ENCODE data around the gene ARNT2.
"Not testable (repeated sequence)": the region's sequence is repeated elsewhere in the genome, so short reads cannot be mapped to it uniquely, and the experiment has no call there.

The ARNT2 gene

GRCh38 chr15:80504931-80505330, 100.7 kb downstream of the ARNT2 start:
- DNase-seq = no peak
- TF ChIP-seq GATA1 (IDR thresholded peaks at IDR 0.05; ENCODE audit: low read depth, low read length) = no peak
- no peak for TF ChIP-seq POLR2A (IDR thresholded peaks at IDR 0.05; ENCODE audit: low read length)

DNA sequence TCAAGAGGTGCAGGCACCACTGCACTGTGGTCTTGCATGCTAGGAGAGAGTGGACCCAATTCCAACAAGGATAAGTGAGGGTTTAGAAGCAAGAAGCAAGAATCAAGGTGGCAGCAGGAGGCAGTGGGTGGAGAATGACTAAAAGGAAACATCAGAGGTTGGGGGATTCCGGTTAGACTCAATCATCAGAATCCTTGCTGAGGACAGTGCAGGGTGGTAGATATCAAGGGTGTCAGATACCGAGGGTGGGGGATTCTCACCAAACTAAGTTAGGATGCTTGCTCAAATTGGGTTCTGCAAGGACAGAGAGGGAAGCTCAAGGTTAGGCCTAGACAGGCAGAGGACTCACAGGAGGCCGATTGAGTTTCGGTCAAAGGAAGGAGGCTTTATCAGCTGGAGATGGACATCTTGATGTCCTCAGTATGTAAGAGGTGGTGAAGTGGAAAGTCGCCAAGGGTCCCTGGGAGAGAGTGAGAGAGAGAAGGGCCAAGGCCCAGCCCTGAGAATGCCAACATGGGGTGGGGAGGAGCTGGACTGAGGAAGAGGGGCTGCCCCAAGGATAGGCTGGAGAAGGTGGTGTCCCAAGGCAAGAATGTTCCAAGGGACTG, 102.2 kb downstream of the ARNT2 start:
- DNase-seq = no peak
- TF ChIP-seq POLR2A (IDR thresholded peaks at IDR 0.05; ENCODE audit: low read length) = no peak
- TF ChIP-seq GATA1 (IDR thresholded peaks at IDR 0.05; ENCODE audit: low read depth, low read length) = no peak

- no peak for DNase-seq
- TF ChIP-seq POLR2A (IDR thresholded peaks at IDR 0.05; ENCODE audit: low read length) (no peak), GATA1 (IDR thresholded peaks at IDR 0.05; ENCODE audit: low read depth, low read length) (no peak)
Measured at GRCh38 chr15:80507131-80507530, 102.9 kb downstream of the ARNT2 start.

DNA sequence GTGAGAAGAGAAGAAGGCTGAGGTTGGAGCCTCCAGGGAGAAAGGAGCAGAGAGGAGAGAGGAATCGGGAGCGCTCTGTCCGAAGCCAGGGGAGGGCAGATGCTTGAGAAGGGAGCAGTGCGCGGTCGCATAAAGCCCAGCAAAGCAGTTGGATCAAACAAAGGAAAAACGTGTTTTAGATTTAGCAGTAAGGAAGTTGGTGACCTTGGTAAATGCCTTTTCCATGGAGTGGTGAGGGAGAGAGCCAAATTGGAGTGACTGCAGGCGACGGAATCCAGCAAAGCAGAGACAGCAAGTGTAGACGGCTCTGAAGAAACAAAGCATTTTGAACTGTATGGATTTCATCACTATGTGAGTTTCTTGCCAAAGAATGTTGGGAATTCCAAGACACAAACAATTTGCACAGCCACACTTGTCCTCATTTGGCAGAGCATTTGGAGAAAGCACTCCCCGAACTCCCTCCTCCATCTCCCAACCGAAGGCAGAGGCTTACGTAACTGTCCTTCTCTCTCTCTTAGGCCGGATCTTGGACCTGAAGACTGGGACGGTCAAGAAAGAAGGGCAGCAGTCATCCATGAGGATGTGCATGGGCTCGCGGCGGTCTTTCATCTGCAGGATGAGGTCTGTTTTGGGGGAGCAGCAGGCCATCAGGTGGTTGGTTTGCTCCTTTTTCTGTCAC, 103.6 kb downstream of the ARNT2 start:
- TF ChIP-seq POLR2A (IDR thresholded peaks at IDR 0.05; ENCODE audit: low read length) = no peak
- TF ChIP-seq GATA1 (IDR thresholded peaks at IDR 0.05; ENCODE audit: low read depth, low read length) = no peak

GRCh38 chr15:80508783-80509182, 104.6 kb downstream of the ARNT2 start:
- no peak for DNase-seq
- TF ChIP-seq GATA1 (IDR thresholded peaks at IDR 0.05; ENCODE audit: low read depth, low read length) (no peak), POLR2A (IDR thresholded peaks at IDR 0.05; ENCODE audit: low read length) (no peak)

More for the DNA sequence above, 103.6 kb downstream of the ARNT2 start:
- no peak for DNase-seq

DNA sequence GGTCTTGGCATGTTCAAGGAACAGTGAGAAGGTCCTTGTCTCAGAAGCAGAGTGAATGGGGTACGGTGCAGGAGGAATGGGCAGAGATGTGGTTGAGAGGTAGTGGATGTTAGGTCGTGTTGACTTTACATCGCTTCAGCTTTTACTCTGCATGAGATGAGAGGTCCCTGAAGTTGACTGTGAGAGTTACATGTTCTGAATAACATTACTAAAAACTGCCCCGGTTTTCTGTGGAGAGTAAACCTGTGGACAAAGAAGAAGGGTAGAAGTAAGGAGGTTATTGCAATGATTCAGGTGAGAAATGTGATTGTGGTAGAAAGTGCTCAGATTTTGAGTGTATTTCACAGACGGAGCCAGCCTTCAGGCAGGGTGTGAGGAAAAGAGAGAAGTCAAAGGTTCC, 105.6 kb downstream of the ARNT2 start:
- TF ChIP-seq GATA1 (IDR thresholded peaks at IDR 0.05; ENCODE audit: low read depth, low read length) (no peak), POLR2A (IDR thresholded peaks at IDR 0.05; ENCODE audit: low read length) (no peak)
- no peak for DNase-seq

- not testable (repeated sequence) for DNase-seq
Measured at GRCh38 chr15:80510985-80511384, 106.8 kb downstream of the ARNT2 start.

DNA sequence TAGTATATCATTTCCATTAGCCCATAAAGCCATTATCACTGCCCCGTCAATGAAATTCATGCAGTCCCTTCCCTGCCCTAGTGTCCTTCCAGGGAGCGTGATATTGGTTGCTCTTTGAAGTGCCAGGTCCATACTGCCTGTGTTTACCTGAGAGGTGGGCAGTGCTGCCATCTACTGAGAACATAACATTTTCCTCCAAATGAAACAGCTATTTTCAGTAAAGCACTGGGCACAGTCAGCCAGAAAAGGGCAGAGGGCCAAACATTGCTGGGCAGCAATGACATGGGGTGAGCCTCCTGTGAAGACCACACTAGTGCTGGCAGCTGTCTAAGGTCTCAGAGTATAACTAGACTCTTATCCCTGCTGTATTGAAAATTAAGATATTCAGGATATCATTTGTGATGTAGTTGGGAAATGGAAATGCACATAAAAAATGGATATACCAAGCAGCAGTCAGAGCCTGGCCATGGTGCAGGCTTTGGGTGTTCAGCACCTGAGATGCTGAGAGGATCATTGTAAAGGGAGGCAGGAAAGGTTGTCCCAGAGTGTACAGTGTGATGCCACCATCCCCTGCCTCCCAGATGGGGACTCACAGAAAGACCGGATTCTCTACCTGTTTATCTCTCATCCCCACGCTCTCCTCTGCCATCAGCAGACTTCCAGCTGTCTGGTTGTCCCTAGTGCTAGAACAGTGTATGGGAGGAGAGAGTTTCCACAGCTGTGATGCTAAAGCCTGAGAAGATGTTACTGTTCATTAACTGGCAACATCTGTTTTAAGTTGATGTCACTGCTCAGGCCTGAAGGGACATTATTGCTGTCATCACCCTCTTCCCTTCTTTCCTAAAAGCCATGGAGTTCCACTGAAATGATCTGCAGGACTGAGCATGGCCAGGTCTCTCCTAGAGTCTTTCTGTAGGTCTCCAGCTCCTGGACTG, 108.8 kb downstream of the ARNT2 start:
- TF ChIP-seq GATA1 (IDR thresholded peaks at IDR 0.05; ENCODE audit: low read depth, low read length) (no peak), POLR2A (IDR thresholded peaks at IDR 0.05; ENCODE audit: low read length) (no peak)
- no peak for DNase-seq

DNA sequence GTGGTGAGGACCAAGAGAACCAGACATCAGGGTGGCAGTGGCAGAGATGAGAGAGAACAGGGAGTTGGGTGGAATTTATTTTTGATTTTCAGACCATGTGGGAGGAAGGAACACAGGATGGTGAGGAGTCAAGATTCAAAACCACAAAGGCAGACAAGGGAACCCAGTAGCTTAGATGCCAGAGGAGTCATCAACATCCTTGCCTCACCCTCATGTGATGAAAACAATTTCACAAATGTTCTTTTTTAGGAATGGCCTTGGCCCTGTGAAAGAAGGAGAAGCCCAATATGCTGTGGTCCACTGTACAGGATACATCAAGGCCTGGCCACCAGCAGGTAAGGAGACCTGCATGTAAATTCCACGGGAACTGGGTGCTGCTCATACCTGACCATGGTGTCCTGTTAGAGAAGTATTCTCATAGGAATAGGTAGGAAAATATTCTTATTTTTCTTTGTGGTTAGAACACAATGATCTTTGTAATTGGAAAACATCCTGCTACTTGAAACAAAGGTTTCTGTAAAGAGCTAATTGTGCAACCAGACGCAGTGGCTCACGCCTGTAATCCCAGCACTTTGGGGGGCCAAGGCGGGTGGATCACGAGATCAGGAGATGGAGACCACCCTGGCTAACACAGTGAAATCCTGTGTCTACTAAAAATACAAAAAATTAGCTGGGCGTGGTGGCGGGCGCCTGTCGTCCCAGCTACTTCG, 110.0 kb downstream of the ARNT2 start:
- DNase-seq = no peak
- no peak for TF ChIP-seq POLR2A (IDR thresholded peaks at IDR 0.05; ENCODE audit: low read length)

DNA sequence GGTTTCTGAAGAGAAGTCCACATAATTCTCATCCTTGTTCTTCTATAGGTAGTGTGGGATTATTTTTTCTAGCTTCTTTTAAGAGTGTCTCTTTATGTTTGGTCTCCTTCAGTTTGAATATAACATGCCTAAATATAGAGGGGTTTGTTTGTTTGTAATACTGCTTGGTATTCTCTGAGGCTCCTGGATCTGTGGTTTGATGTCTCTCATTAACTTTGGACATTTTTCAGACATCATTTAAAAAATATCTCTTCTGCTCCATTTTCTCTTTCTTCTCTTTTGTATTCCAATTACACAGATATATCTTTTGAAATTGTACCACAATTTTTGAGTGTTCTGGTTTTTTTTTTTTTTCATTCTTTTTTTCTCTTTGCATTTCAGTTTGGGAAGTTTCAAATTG, 113.1 kb downstream of the ARNT2 start:
- TF ChIP-seq GATA1 (IDR thresholded peaks at IDR 0.05; ENCODE audit: low read depth, low read length) (no peak), POLR2A (IDR thresholded peaks at IDR 0.05; ENCODE audit: low read length) (no peak)
- no peak for DNase-seq

DNA sequence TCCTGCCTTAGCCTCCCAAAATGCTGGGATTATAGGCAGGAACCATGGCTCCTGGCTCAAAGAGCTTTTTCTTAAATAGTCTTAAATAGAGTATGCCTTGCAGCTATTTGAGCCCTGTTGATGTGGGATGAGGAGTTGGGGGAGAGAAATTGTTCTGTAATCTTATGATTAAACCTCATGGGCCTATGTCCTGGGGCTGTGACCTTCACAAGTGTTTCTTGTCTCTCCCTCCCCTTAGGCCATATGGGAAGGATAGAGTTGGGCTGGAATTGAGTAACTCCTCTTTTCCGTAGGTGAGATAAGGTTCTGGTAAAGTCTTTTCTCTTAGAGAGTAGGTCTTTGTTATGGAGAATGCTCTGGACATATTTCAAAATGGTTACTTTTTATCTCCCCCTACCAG, 114.3 kb downstream of the ARNT2 start:
- TF ChIP-seq GATA1 (IDR thresholded peaks at IDR 0.05; ENCODE audit: low read depth, low read length) = no peak
- no peak for TF ChIP-seq POLR2A (IDR thresholded peaks at IDR 0.05; ENCODE audit: low read length)
- no peak for DNase-seq

GRCh38 chr15:80523746-80524145, 119.6 kb downstream of the ARNT2 start:
- TF ChIP-seq GATA1 (IDR thresholded peaks at IDR 0.05; ENCODE audit: low read depth, low read length) (no peak), POLR2A (IDR thresholded peaks at IDR 0.05; ENCODE audit: low read length) (no peak)
- no peak for DNase-seq

- TF ChIP-seq GATA1 (IDR thresholded peaks at IDR 0.05; ENCODE audit: low read depth, low read length) (no peak), POLR2A (IDR thresholded peaks at IDR 0.05; ENCODE audit: low read length) (no peak)
- DNase-seq = no peak
Measured at GRCh38 chr15:80525853-80526252, 121.7 kb downstream of the ARNT2 start.
